Lower lobe of right lung (tissue), 2 donors: Measurements from ENCODE around the gene ADAT1. TPM values are rescaled to one million over a fixed set of nuclear protein-coding genes. Genes with fewer than 3 reads are reported as not detected.

Source experiments
- ATAC-seq, 2 donors: fragments of 200-7000 bp; cut with Tn5 transposase; one replicate each; pipeline ENCODE4 v1.9.1; 2020 to 2022; ENCODE audit warnings: mild to moderate bottlenecking in 2 of 2, moderate library complexity in 2 of 2
- DNase-seq: peaks from one replicate; pipeline ENCODE4 v3.0.0-alpha.2; 2020
- H3K27ac ChIP-seq: fragments of 200-600 bp; one replicate; pipeline ENCODE4 v1.8.0; 2022
- H3K27me3 ChIP-seq: fragments of 200-600 bp; one replicate; pipeline ENCODE4 v1.8.0; 2022; ENCODE audit warnings: low read depth
- H3K36me3 ChIP-seq: fragments of 200-600 bp; one replicate; pipeline ENCODE4 v1.8.0; 2022; ENCODE audit warnings: mild to moderate bottlenecking
- H3K4me1 ChIP-seq: fragments of 200-600 bp; one replicate; pipeline ENCODE4 v1.8.0; 2022
- H3K4me3 ChIP-seq: fragments of 200-600 bp; one replicate; pipeline ENCODE4 v1.8.0; 2022; ENCODE audit warnings: mild to moderate bottlenecking
- H3K9me3 ChIP-seq: fragments of 200-600 bp; one replicate; pipeline ENCODE4 v1.8.0; 2022
- CTCF ChIP-seq: fragments of 200-600 bp; IDR thresholded peaks from one replicate; pipeline ENCODE4 v1.8.0; 2022; ENCODE audit warnings: antibody characterized with exemption, mild to moderate bottlenecking
- intact Hi-C: fragments of 100-400 bp; cut with DNase I; formaldehyde crosslinking; loops from one replicate; pipeline ENCODE4 v1.11.0; 2022
- total RNA-seq: library from RNA; stranded (reverse); fragmentation: NEBNext Ultra II Directional; extraction: Animal tissue kit (Norgen Biotek cat#: 25700); gene quantifications from one replicate; pipeline ENCODE4 v1.2.1, GENCODE V29; 2021
- donor health status: DM: no; HTN: yes; CAD: no; lungs with severe emphysema.

Gene ADAT1
- total RNA-seq, 1 donor from 2014 or later: 50.2 TPM

- H3K27me3 ChIP-seq: no peaks in the 10 kb centered on the region
- no peak for ATAC-seq
- H3K4me3 ChIP-seq: no peak overlapping the region
- H3K4me1 ChIP-seq: peaks cover 16% of the 10 kb centered on the region
- peaks cover 98% of the 10 kb centered on the region for H3K36me3 ChIP-seq
- H3K9me3 ChIP-seq: no peaks in the 10 kb centered on the region
- no peak for TF ChIP-seq CTCF
- intact Hi-C loops: no loop called here
- H3K27ac ChIP-seq: no peak overlapping the region
- no peak for DNase-seq
Observed at GRCh38 chr16:75575958-75576357, 47.1 kb downstream of the ADAT1 start.

GRCh38 chr16:75573955-75574354, 49.1 kb downstream of the ADAT1 start:
- Histone ChIP-seq H3K36me3 (peaks cover 99% of the 10 kb centered on the region), H3K4me3 (no peak overlapping the region), H3K27ac (no peak overlapping the region), H3K4me1 (peaks cover 33% of the 10 kb centered on the region), H3K9me3 (no peaks in the 10 kb centered on the region), H3K27me3 (no peaks in the 10 kb centered on the region)
- DNase-seq (no peak), ATAC-seq (no peak)
- intact Hi-C loops: no loop called here
- no peak for TF ChIP-seq CTCF

GRCh38 chr16:75572864-75573542, 50.1 kb downstream of the ADAT1 start:
- H3K27ac ChIP-seq: no peak overlapping the region
- H3K4me1 ChIP-seq: peaks cover 43% of the 10 kb centered on the region
- H3K36me3 ChIP-seq: peaks cover 99% of the 10 kb centered on the region
- H3K9me3 ChIP-seq: no peaks in the 10 kb centered on the region
- no peak overlapping the region for H3K4me3 ChIP-seq
- no peaks in the 10 kb centered on the region for H3K27me3 ChIP-seq
- no peak for TF ChIP-seq CTCF
- ATAC-seq: no peak
- DNase-seq: no peak
- intact Hi-C loops: no loop called here

GRCh38 chr16:75570396-75571065, 52.5 kb downstream of the ADAT1 start:
- DNase-seq: no peak
- H3K27ac ChIP-seq: peak overlapping the region; percentile 26
- H3K4me1 ChIP-seq: peaks cover 60% of the 10 kb centered on the region

GRCh38 chr16:75567911-75568310, 55.2 kb downstream of the ADAT1 start:
- TF ChIP-seq CTCF: no peak
- Histone ChIP-seq H3K9me3 (no peaks in the 10 kb centered on the region), H3K4me3 (no peak overlapping the region), H3K27ac (no peak overlapping the region), H3K4me1 (peaks cover 60% of the 10 kb centered on the region), H3K27me3 (no peaks in the 10 kb centered on the region), H3K36me3 (peaks cover 53% of the 10 kb centered on the region)
- DNase-seq (no peak), ATAC-seq (no peak)
- intact Hi-C loops: no loop called here

More at GRCh38 chr16:75570396-75571065, 52.5 kb downstream of the ADAT1 start:
- ATAC-seq: no peak
- no peak for TF ChIP-seq CTCF
- intact Hi-C loops: no loop called here
- Histone ChIP-seq H3K9me3 (no peaks in the 10 kb centered on the region), H3K4me3 (no peak overlapping the region), H3K36me3 (peaks cover 79% of the 10 kb centered on the region), H3K27me3 (no peaks in the 10 kb centered on the region)
